ENCODE data around the gene SHISA2. TPM values are rescaled to one million over a fixed set of nuclear protein-coding genes. Genes with fewer than 3 reads are reported as not detected.

The SHISA2 gene
- polyA plus RNA-seq, 1 experiment: 0.02 TPM

- Histone ChIP-seq H3K4me3 (ENCODE audit: low read depth, low read length) (no peak overlapping the region), H3K27ac (ENCODE audit: low read depth, low read length) (no peak overlapping the region), H3K9me3 (ENCODE audit: control insufficient read depth, insufficient read depth, low read length) (no peaks in the 10 kb centered on the region), H3K27me3 (ENCODE audit: control insufficient read depth, insufficient read depth, low read length) (no peaks in the 10 kb centered on the region)
- TF ChIP-seq, protein P1, sequence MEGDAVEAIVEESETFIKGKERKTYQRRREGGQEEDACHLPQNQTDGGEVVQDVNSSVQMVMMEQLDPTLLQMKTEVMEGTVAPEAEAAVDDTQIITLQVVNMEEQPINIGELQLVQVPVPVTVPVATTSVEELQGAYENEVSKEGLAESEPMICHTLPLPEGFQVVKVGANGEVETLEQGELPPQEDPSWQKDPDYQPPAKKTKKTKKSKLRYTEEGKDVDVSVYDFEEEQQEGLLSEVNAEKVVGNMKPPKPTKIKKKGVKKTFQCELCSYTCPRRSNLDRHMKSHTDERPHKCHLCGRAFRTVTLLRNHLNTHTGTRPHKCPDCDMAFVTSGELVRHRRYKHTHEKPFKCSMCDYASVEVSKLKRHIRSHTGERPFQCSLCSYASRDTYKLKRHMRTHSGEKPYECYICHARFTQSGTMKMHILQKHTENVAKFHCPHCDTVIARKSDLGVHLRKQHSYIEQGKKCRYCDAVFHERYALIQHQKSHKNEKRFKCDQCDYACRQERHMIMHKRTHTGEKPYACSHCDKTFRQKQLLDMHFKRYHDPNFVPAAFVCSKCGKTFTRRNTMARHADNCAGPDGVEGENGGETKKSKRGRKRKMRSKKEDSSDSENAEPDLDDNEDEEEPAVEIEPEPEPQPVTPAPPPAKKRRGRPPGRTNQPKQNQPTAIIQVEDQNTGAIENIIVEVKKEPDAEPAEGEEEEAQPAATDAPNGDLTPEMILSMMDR (IDR thresholded peaks at IDR 0.05; ENCODE audit: low read depth, low read length): no peak
- DNase-seq (ENCODE audit: low read depth, low spot score): no peak
- POLR2A ChIA-PET: no interaction called here
- CTCF ChIA-PET: interaction anchor here (0.5 kb wide), 1 partner anchor 1930 kb away, joined by 4 read pairs; no protein-coding TSS in a partner anchor
Measured at GRCh38 chr13:26024558-26024957, 27.3 kb downstream of the SHISA2 start.

DNA sequence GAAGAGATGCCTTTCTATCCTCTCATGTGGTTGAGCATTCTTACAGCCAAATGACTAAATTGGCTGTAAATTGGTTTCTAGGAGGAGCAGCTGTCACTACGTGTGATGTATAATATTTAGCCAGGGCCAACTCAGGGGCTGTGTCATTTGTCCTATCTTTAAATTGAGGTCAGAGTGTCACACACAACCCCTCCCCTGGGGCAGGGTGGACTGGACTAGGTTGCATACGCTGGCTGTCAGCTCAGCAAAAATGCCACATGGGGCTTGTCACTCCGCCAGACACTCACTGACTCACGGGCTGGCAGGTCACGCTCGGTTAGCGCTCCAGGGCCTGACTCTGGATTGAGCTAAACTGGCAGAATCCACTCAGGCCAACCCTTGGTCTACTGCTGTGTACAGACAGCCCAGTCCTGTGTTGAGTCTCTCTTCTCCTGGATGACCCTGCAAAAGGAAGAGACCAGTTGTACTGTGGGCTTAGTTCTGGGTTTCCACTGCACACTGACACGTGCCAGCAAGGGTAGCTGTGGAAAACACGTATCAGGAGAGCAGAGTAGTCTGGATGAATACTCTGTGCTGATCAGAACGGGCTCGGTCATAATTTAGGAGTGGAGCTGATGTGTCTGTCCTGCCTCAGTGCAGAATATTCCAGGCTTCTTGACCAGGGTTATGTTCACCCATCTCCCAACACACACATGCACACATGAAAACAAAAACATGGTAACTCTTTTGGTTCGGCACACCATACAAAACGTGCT, 29.1 kb downstream of the SHISA2 start:
- Histone ChIP-seq H3K4me3 (ENCODE audit: low read depth, low read length) (no peak overlapping the region), H3K27me3 (ENCODE audit: control insufficient read depth, insufficient read depth, low read length) (no peaks in the 10 kb centered on the region), H3K27ac (ENCODE audit: low read depth, low read length) (no peak overlapping the region), H3K9me3 (ENCODE audit: control insufficient read depth, insufficient read depth, low read length) (no peaks in the 10 kb centered on the region)
- TF ChIP-seq, protein P1 (IDR thresholded peaks at IDR 0.05; ENCODE audit: low read depth, low read length): no peak
- ChIA-PET POLR2A (no interaction called here), CTCF (no interaction called here)
- DNase-seq (ENCODE audit: low read depth, low spot score): no peak

DNA sequence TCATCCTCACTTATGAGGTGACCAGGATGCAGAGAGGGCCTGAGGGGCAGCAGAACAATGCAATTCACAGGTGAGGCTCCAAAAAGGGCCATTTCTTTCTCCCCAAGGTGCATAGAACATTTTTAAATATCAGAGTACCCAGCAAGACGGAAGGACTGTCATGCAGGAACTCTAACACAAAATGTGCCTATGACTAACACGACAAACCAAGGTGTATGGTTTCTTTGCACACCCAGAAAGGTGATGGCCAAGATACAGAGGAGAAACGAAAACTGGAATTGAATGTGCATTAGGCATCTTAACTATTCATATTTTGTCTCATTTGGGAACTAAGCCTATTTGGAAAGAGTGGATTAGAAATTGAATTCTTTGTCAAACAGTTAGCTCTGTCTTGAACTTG, 29.9 kb downstream of the SHISA2 start:
- no peak overlapping the region for H3K4me3 ChIP-seq (ENCODE audit: low read depth, low read length)
- POLR2A ChIA-PET: no interaction called here
- CTCF ChIA-PET: no interaction called here

DNA sequence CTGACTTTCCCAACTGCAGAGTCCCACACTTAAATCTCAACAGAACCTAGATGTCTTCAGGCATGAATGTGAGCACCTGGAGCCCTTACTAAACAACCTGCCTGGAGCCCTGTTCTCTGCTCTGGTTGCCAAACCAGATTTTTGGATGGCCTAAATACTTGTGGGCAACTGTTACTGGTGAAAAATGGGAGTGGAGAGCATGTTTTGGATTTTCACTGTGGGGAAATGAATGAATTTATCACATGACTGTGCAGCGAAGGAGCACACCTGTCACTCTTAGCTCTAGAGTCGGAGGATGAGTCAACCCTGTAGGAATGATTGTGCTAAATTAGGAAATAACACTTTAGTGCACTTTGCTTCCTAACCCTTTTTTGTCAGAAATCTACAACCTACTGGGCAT, 30.3 kb downstream of the SHISA2 start:
- no peaks in the 10 kb centered on the region for H3K27me3 ChIP-seq (ENCODE audit: control insufficient read depth, insufficient read depth, low read length)
- no peak overlapping the region for H3K4me3 ChIP-seq (ENCODE audit: low read depth, low read length)
- no peak for DNase-seq (ENCODE audit: low read depth, low spot score)
- TF ChIP-seq, protein P1 (IDR thresholded peaks at IDR 0.05; ENCODE audit: low read depth, low read length): no peak
- H3K9me3 ChIP-seq (ENCODE audit: control insufficient read depth, insufficient read depth, low read length): no peaks in the 10 kb centered on the region
- CTCF ChIA-PET: no interaction called here
- no peak overlapping the region for H3K27ac ChIP-seq (ENCODE audit: low read depth, low read length)
- POLR2A ChIA-PET: no interaction called here

More for the DNA sequence above, 29.9 kb downstream of the SHISA2 start:
- H3K9me3 ChIP-seq (ENCODE audit: control insufficient read depth, insufficient read depth, low read length): no peaks in the 10 kb centered on the region
- no peaks in the 10 kb centered on the region for H3K27me3 ChIP-seq (ENCODE audit: control insufficient read depth, insufficient read depth, low read length)
- no peak overlapping the region for H3K27ac ChIP-seq (ENCODE audit: low read depth, low read length)
- no peak for DNase-seq (ENCODE audit: low read depth, low spot score)
- TF ChIP-seq, protein P1 (IDR thresholded peaks at IDR 0.05; ENCODE audit: low read depth, low read length): no peak

- POLR2A ChIA-PET: no interaction called here
- CTCF ChIA-PET: no interaction called here
- Histone ChIP-seq H3K4me3 (ENCODE audit: low read depth, low read length) (no peak overlapping the region), H3K27me3 (ENCODE audit: control insufficient read depth, insufficient read depth, low read length) (no peaks in the 10 kb centered on the region), H3K27ac (ENCODE audit: low read depth, low read length) (no peak overlapping the region), H3K9me3 (ENCODE audit: control insufficient read depth, insufficient read depth, low read length) (no peaks in the 10 kb centered on the region)
- DNase-seq (ENCODE audit: low read depth, low spot score): no peak
- TF ChIP-seq, protein P1 (IDR thresholded peaks at IDR 0.05; ENCODE audit: low read depth, low read length): no peak
Measured at GRCh38 chr13:26020891-26021290, 30.9 kb downstream of the SHISA2 start.
